Measurements from ENCODE around the gene SLC6A18. TPM values are rescaled to one million over a fixed set of nuclear protein-coding genes. Genes with fewer than 3 reads are reported as not detected.
"Not testable (repeated sequence)": the region's sequence is repeated elsewhere in the genome, so short reads cannot be mapped to it uniquely, and the experiment has no call there.

Gene SLC6A18
- total RNA-seq, 1 donor from 2014 or later, result not detected

GRCh38 chr5:1265461-1266455 is 40.6 kb downstream of the SLC6A18 start:
- no peak overlapping the region for H3K4me3 ChIP-seq (ENCODE audit: insufficient read depth, low read depth, low read length)
- H2AFZ ChIP-seq (ENCODE audit: low read depth, low read length), result no peak overlapping the region
- Mint-ChIP-seq H3K36me3 (ENCODE audit: low read depth, unreplicated experiment) (no peaks in the 10 kb centered on the region), H3K9me3 (ENCODE audit: unreplicated experiment) (peaks cover 3% of the 10 kb centered on the region), H3K27ac (ENCODE audit: unreplicated experiment) (no peak overlapping the region), H3K27me3 (ENCODE audit: low read depth, unreplicated experiment) (peaks cover 30% of the 10 kb centered on the region), H3K4me3 (ENCODE audit: unreplicated experiment) (no peak overlapping the region), H3K4me1 (ENCODE audit: low read depth, unreplicated experiment) (peaks cover 2% of the 10 kb centered on the region)
- H3K4me2 ChIP-seq (ENCODE audit: low read length), result no peak overlapping the region
- H3K27ac ChIP-seq (ENCODE audit: low read depth, low read length), result no peak overlapping the region
- TF ChIP-seq EZH2 (IDR thresholded peaks at IDR 0.05; ENCODE audit: insufficient read depth, low read length), result no peak
- TF ChIP-seq CTCF (IDR thresholded peaks at IDR 0.05; ENCODE audit: insufficient read depth, low read depth, low read length), result no peak
- FAIRE-seq, result no peak
- H3K27me3 ChIP-seq (ENCODE audit: insufficient read depth, low read length), result no peaks in the 10 kb centered on the region
- peaks cover 15% of the 10 kb centered on the region for H3K9me3 ChIP-seq (ENCODE audit: insufficient read depth, low read depth, low read length)
- no peaks in the 10 kb centered on the region for H4K20me1 ChIP-seq (ENCODE audit: insufficient read depth, low read length)
- H3K36me3 ChIP-seq (ENCODE audit: insufficient read depth, low read length), result no peaks in the 10 kb centered on the region
- no peaks in the 10 kb centered on the region for H3K4me1 ChIP-seq (ENCODE audit: insufficient read depth, low read length)
- no peak overlapping the region for H3K9ac ChIP-seq (ENCODE audit: low read length)
- DNase-seq (ENCODE audit: low read depth), result no peak
- H3K79me2 ChIP-seq (ENCODE audit: insufficient read depth, low read length), result no peaks in the 10 kb centered on the region

DNA sequence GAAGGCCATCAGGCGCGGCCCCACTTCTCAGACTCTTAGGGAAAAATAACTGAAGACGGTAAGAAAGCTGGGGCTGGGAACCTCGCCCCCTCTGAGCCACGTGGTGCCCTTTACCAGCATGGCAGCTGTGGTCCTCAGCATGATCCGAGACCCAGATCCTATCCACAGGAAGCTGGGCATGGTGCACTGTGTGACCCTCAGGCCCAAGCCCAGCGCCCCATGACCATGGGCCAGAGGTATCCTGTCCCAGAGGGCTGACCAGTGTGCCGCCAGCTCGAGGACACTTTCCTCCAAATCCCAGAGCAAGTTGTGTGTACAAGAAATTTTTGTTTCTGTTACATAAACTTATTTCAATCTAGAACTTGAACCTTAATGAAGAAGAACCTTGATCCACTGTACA is 41.6 kb downstream of the SLC6A18 start:
- no peaks in the 10 kb centered on the region for H3K36me3 ChIP-seq (ENCODE audit: insufficient read depth, low read length)
- no peak overlapping the region for H3K4me3 ChIP-seq (ENCODE audit: insufficient read depth, low read depth, low read length)
- peaks cover 2% of the 10 kb centered on the region for H3K4me1 Mint-ChIP-seq (ENCODE audit: low read depth, unreplicated experiment)
- H3K79me2 ChIP-seq (ENCODE audit: insufficient read depth, low read length), result no peaks in the 10 kb centered on the region
- TF ChIP-seq CTCF (IDR thresholded peaks at IDR 0.05; ENCODE audit: insufficient read depth, low read depth, low read length) (no peak), EZH2 (IDR thresholded peaks at IDR 0.05; ENCODE audit: insufficient read depth, low read length) (no peak)
- H3K4me1 ChIP-seq (ENCODE audit: insufficient read depth, low read length), result no peaks in the 10 kb centered on the region
- H3K27ac Mint-ChIP-seq (ENCODE audit: unreplicated experiment), result no peak overlapping the region
- FAIRE-seq (no peak), DNase-seq (ENCODE audit: low read depth) (no peak)
- H3K36me3 Mint-ChIP-seq (ENCODE audit: low read depth, unreplicated experiment), result no peaks in the 10 kb centered on the region
- H3K9me3 ChIP-seq (ENCODE audit: insufficient read depth, low read depth, low read length), result peaks cover 16% of the 10 kb centered on the region
- H3K27ac ChIP-seq (ENCODE audit: low read depth, low read length), result no peak overlapping the region
- no peaks in the 10 kb centered on the region for H3K27me3 ChIP-seq (ENCODE audit: insufficient read depth, low read length)
- peaks cover 22% of the 10 kb centered on the region for H3K27me3 Mint-ChIP-seq (ENCODE audit: low read depth, unreplicated experiment)
- H2AFZ ChIP-seq (ENCODE audit: low read depth, low read length), result no peak overlapping the region
- H3K9ac ChIP-seq (ENCODE audit: low read length), result no peak overlapping the region
- H3K4me2 ChIP-seq (ENCODE audit: low read length), result no peak overlapping the region
- H3K9me3 Mint-ChIP-seq (ENCODE audit: unreplicated experiment), result no peaks in the 10 kb centered on the region
- no peaks in the 10 kb centered on the region for H4K20me1 ChIP-seq (ENCODE audit: insufficient read depth, low read length)
- H3K4me3 Mint-ChIP-seq (ENCODE audit: unreplicated experiment), result no peak overlapping the region

GRCh38 chr5:1267464-1267863 is 42.3 kb downstream of the SLC6A18 start:
- H3K27me3 Mint-ChIP-seq (ENCODE audit: low read depth, unreplicated experiment), result peaks cover 17% of the 10 kb centered on the region
- not testable (repeated sequence) for H3K27me3 ChIP-seq (ENCODE audit: insufficient read depth, low read length)

More at GRCh38 chr5:1267464-1267863, 42.3 kb downstream of the SLC6A18 start:
- H3K9ac ChIP-seq (ENCODE audit: low read length); FAIRE-seq; H3K4me2 ChIP-seq (ENCODE audit: low read length); DNase-seq (ENCODE audit: low read depth); H3K36me3 ChIP-seq (ENCODE audit: insufficient read depth, low read length); H3K27ac ChIP-seq (ENCODE audit: low read depth, low read length); H3K4me3 ChIP-seq (ENCODE audit: insufficient read depth, low read depth, low read length); H3K79me2 ChIP-seq (ENCODE audit: insufficient read depth, low read length); H3K4me1 ChIP-seq (ENCODE audit: insufficient read depth, low read length); H3K4me1 Mint-ChIP-seq (ENCODE audit: low read depth, unreplicated experiment); H3K27ac Mint-ChIP-seq (ENCODE audit: unreplicated experiment); H3K9me3 Mint-ChIP-seq (ENCODE audit: unreplicated experiment); H3K4me3 Mint-ChIP-seq (ENCODE audit: unreplicated experiment); H4K20me1 ChIP-seq (ENCODE audit: insufficient read depth, low read length); H2AFZ ChIP-seq (ENCODE audit: low read depth, low read length); H3K36me3 Mint-ChIP-seq (ENCODE audit: low read depth, unreplicated experiment): not testable (repeated sequence)
- peaks cover 14% of the 10 kb centered on the region for H3K9me3 ChIP-seq (ENCODE audit: insufficient read depth, low read depth, low read length)
